DMS 273 treated with DMSO at 0.1 percent for 48 hours (cell line): Measurements from ENCODE around the gene PANK4.
"Not testable (repeated sequence)": the region's sequence is repeated elsewhere in the genome, so short reads cannot be mapped to it uniquely, and the experiment has no call there.

Source experiments
- DNase-seq: peaks from one replicate; lab custom pipeline; 2025; lab: John Stamatoyannopoulos, UW

The PANK4 gene

GRCh38 chr1:2460996-2461751 is 65.2 kb downstream of the PANK4 start:
- no peak for DNase-seq

GRCh38 chr1:2460203-2460602 is 66.2 kb downstream of the PANK4 start:
- no peak for DNase-seq

DNA sequence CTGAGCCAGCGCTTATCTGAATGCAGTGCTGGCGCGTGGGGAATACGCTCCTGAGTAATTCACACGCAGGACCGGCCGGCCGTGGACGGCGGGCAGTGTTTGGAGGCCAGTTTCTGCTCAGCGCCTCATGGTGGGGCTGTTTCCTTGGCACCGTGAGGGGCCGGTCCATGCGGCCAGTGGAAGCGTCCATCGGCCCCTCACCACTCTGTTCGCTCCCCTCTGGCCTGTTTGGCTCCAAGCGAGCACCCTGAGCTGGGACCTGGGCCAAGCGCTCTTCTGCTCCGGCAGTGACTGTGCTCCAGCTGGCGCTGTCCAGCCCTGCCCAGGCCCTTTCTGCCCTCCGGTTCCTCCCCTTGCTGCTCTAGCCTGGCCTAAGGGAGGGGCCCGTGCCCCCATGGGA is 66.6 kb downstream of the PANK4 start:
- DNase-seq: no peak

DNA sequence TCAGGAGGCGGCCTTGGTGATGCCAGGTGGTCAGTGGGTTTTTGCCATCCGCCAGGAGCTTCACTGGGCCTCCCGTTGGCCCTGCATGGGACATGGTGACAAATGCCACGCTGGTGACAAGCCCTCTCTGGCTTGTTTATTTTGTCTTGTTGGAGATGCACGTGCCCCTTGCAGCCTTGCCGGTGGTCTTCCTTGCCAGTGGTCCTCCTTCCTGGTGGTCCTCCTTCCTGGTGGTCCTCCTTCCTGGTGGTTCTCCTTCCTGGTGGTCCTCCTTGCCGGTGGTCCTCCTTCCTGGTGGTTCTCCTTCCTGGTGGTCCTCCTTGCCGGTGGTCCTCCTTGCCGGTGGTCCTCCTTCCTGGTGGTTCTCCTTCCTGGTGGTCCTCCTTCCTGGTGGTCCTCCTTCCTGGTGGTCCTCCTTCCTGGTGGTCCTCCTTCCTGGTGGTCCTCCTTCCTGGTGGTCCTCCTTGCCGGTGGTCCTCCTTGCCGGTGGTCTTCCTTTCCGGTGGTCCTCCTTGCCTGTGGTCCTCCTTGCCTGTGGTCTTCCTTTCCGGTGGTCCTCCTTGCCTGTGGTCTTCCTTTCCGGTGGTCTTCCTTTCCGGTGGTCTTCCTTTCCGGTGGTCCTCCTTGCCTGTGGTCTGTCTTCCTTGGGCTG is 67.2 kb downstream of the PANK4 start:
- not testable (repeated sequence) for DNase-seq

DNA sequence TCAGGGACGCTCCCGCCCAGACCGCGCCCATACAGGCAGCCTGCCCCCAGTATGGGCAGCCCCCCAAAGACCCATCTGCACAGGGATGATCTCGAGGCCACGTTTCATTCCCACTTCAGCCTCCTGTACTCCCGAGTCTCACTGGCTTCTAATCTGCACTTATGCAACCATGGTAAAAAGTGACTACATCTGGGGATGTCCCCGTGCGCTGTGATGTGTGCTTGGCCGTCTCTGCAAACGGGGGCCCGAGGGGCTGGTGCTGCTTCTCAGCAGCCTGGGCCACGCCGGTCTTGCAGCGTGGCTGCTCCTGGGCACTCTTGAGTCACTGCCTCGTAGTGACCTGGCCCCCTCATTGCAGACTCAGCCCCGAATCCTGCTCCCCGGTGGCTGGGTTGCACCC is 67.7 kb downstream of the PANK4 start:
- no peak for DNase-seq
